Mesenchymal stem cell (in vitro differentiated cells and primary cell): ENCODE measurements around the gene KCNN3.

ENCODE experiments used
- DNase-seq: peaks from one replicate; pipeline ENCODE4 v3.0.0-alpha.2; 2013
- H2AFZ ChIP-seq: one replicate; pipeline ENCODE4 v1.6.1; 2013; ENCODE audit warnings: low read depth, mild to moderate bottlenecking, control low read depth, inconsistent platforms, low read length, moderate library complexity
- H2AK5ac ChIP-seq: 2 replicates; pipeline ENCODE4 v1.6.1; 2013; ENCODE audit warnings: low read length, moderate library complexity, mild to moderate bottlenecking, inconsistent platforms; ENCODE audit not compliant: severe bottlenecking
- H2BK120ac ChIP-seq: one replicate; pipeline ENCODE4 v1.6.1; 2013; ENCODE audit warnings: low read depth, mild to moderate bottlenecking, inconsistent platforms, low read length, moderate library complexity
- H2BK12ac ChIP-seq, 2 experiments: one replicate each; pipeline ENCODE4 v1.6.1; 2013; ENCODE audit warnings: inconsistent platforms in 2 of 2, low read length in 2 of 2, mild to moderate bottlenecking in 2 of 2, moderate library complexity in 2 of 2, control low read depth in 1 of 2
- H2BK15ac ChIP-seq: one replicate; pipeline ENCODE4 v1.6.1; 2013; ENCODE audit warnings: mild to moderate bottlenecking, low read depth, inconsistent platforms; ENCODE audit not compliant: poor library complexity, severe bottlenecking
- H2BK5ac ChIP-seq: 2 replicates; pipeline ENCODE4 v1.6.1; 2013; ENCODE audit warnings: low read depth, mild to moderate bottlenecking, low read length, control low read depth, inconsistent platforms; ENCODE audit not compliant: poor library complexity, severe bottlenecking
- H3K14ac ChIP-seq, 2 experiments: one replicate each; pipeline ENCODE4 v1.6.1; 2013; ENCODE audit warnings: inconsistent platforms in 2 of 2, low read length in 2 of 2, control low read depth in 1 of 2, mild to moderate bottlenecking in 1 of 2, moderate library complexity in 1 of 2
- H3K18ac ChIP-seq, 2 experiments: one replicate each; pipeline ENCODE4 v1.6.1; 2013; ENCODE audit warnings: inconsistent platforms in 2 of 2, low read length in 2 of 2, control low read depth in 1 of 2, low read depth in 1 of 2, mild to moderate bottlenecking in 1 of 2
- H3K23ac ChIP-seq, 2 experiments: one replicate each; pipeline ENCODE4 v1.6.1; 2013; ENCODE audit warnings: inconsistent platforms in 2 of 2, low read length in 2 of 2, mild to moderate bottlenecking in 2 of 2, moderate library complexity in 2 of 2, control low read depth in 1 of 2
- H3K27ac ChIP-seq: 2 replicates; pipeline ENCODE4 v1.5.1; 2013; ENCODE audit warnings: mild to moderate bottlenecking, moderate library complexity, low read length, control low read depth, inconsistent platforms; ENCODE audit not compliant: poor library complexity, severe bottlenecking
- H3K27me3 ChIP-seq, 2 experiments: 2 replicates each; pipeline versions ENCODE4 v1.6.1 to v1.7.0; 2013; ENCODE audit warnings: low read length in 2 of 2, mild to moderate bottlenecking in 2 of 2, moderate library complexity in 2 of 2, control low read depth in 1 of 2, inconsistent platforms in 1 of 2; ENCODE audit not compliant: control insufficient read depth in 1 of 2, insufficient read depth in 1 of 2
- H3K36me3 ChIP-seq, 2 experiments: 2 replicates each; pipeline versions ENCODE4 v1.6.1 to v1.7.0; 2013; ENCODE audit warnings: low read length in 2 of 2, control low read depth in 1 of 2, inconsistent platforms in 1 of 2, low read depth in 1 of 2, mild to moderate bottlenecking in 1 of 2; ENCODE audit not compliant: insufficient read depth in 2 of 2, control insufficient read depth in 1 of 2
- H3K4ac ChIP-seq, 2 experiments: one replicate each; pipeline ENCODE4 v1.6.1; 2013; ENCODE audit warnings: inconsistent platforms in 2 of 2, low read length in 2 of 2, mild to moderate bottlenecking in 2 of 2, moderate library complexity in 2 of 2, control low read depth in 1 of 2, low read depth in 1 of 2
- H3K4me1 ChIP-seq: 2 replicates; pipeline ENCODE4 v1.6.1; 2013; ENCODE audit warnings: low read depth, low read length, control low read depth; ENCODE audit not compliant: control insufficient read depth, insufficient read depth
- H3K4me2 ChIP-seq: 2 replicates; pipeline ENCODE4 v1.6.1; 2013; ENCODE audit warnings: low read length, mild to moderate bottlenecking, inconsistent platforms; ENCODE audit not compliant: poor library complexity, severe bottlenecking
- H3K4me3 ChIP-seq, 2 experiments: 2 replicates each; pipeline versions ENCODE4 v1.5.1 to v1.7.0; 2013; ENCODE audit warnings: low read length in 2 of 2, mild to moderate bottlenecking in 2 of 2, control low read depth in 1 of 2, low read depth in 1 of 2; ENCODE audit not compliant: insufficient read depth in 1 of 2
- H3K79me1 ChIP-seq: replicated peaks from 2 replicates; pipeline ENCODE4 v1.6.1; 2013; ENCODE audit warnings: mild to moderate bottlenecking, control low read depth, low read length, inconsistent platforms; ENCODE audit not compliant: poor library complexity, severe bottlenecking
- H3K9ac ChIP-seq: 2 replicates; pipeline ENCODE4 v1.7.0; 2013; ENCODE audit warnings: mild to moderate bottlenecking, low read length, moderate library complexity
- H3K9me3 ChIP-seq: 2 replicates; pipeline ENCODE4 v1.7.0; 2013; ENCODE audit warnings: mild to moderate bottlenecking, low read length; ENCODE audit not compliant: control insufficient read depth
- H4K8ac ChIP-seq: one replicate; pipeline ENCODE4 v1.6.1; 2013; ENCODE audit warnings: inconsistent platforms, mild to moderate bottlenecking, low read length, moderate library complexity
- H4K91ac ChIP-seq: one replicate; pipeline ENCODE4 v1.6.1; 2013; ENCODE audit warnings: mild to moderate bottlenecking, low read length, inconsistent platforms
- WGBS: methylation state at CpG from one replicate; pipeline ENCODE4 v1.1.7; 2013; ENCODE audit warnings: mixed read lengths; 5-methylcytosine and 5-hydroxymethylcytosine counted together

The KCNN3 gene

GRCh38 chr1:154833841-154834240 is 36.2 kb downstream of the KCNN3 start:
- H3K4me1 ChIP-seq, result no peaks in the 10 kb centered on the region
- H2AFZ ChIP-seq, result no peak overlapping the region
- peak overlapping the region in 1 of 2 experiments; percentile 65 for H2BK12ac ChIP-seq
- H3K4me3 ChIP-seq, result no peak overlapping the region
- no peaks in the 10 kb centered on the region for H3K79me1 ChIP-seq
- no peak overlapping the region for H2BK120ac ChIP-seq
- H3K18ac ChIP-seq, result no peak overlapping the region
- no peak overlapping the region for H4K91ac ChIP-seq
- no peak overlapping the region for H3K9ac ChIP-seq
- no peak overlapping the region for H3K4ac ChIP-seq
- H3K4me2 ChIP-seq, result no peak overlapping the region
- peak overlapping the region; percentile 7 for H4K8ac ChIP-seq
- H3K36me3 ChIP-seq, result no peaks in the 10 kb centered on the region
- peaks cover 76 to 90% of the 10 kb centered on the region in 2 experiments for H3K27me3 ChIP-seq
- H2BK5ac ChIP-seq, result no peak overlapping the region
- no peak overlapping the region for H3K27ac ChIP-seq
- peak overlapping the region; percentile 54 for H2BK15ac ChIP-seq
- no peaks in the 10 kb centered on the region for H3K9me3 ChIP-seq
- H2AK5ac ChIP-seq, result no peak overlapping the region
- no peak for DNase-seq
- WGBS, result 88% methylated on average over 5 of the region's 5 CpGs
- no peak overlapping the region for H3K14ac ChIP-seq
- no peak overlapping the region for H3K23ac ChIP-seq

GRCh38 chr1:154833209-154833608 is 36.9 kb downstream of the KCNN3 start:
- H3K36me3 ChIP-seq, result no peaks in the 10 kb centered on the region
- no peak overlapping the region for H4K91ac ChIP-seq
- H3K4me1 ChIP-seq, result no peaks in the 10 kb centered on the region
- no peak overlapping the region for H3K18ac ChIP-seq
- H3K79me1 ChIP-seq, result no peaks in the 10 kb centered on the region
- no peak overlapping the region for H2BK12ac ChIP-seq
- no peak overlapping the region for H3K27ac ChIP-seq
- no peak overlapping the region for H3K23ac ChIP-seq
- no peak overlapping the region for H3K14ac ChIP-seq
- no peak overlapping the region for H2BK5ac ChIP-seq
- no peak overlapping the region for H2AK5ac ChIP-seq
- no peak overlapping the region for H2BK120ac ChIP-seq
- no peak overlapping the region for H3K4me2 ChIP-seq
- H3K9me3 ChIP-seq, result no peaks in the 10 kb centered on the region
- whole genome bisulfite sequencing, result 83% methylated on average over 9 of the region's 9 CpGs
- H2AFZ ChIP-seq, result no peak overlapping the region
- peaks cover 81 to 89% of the 10 kb centered on the region in 2 experiments for H3K27me3 ChIP-seq
- H3K4me3 ChIP-seq, result no peak overlapping the region
- H3K9ac ChIP-seq, result no peak overlapping the region
- H4K8ac ChIP-seq, result no peak overlapping the region
- no peak for DNase-seq
- H3K4ac ChIP-seq, result no peak overlapping the region
- no peak overlapping the region for H2BK15ac ChIP-seq

GRCh38 chr1:154832384-154832783 is 37.7 kb downstream of the KCNN3 start:
- Histone ChIP-seq H3K27me3 (peaks cover 77 to 87% of the 10 kb centered on the region in 2 experiments), H2BK12ac (no peak overlapping the region), H2AFZ (no peak overlapping the region), H3K23ac (no peak overlapping the region), H4K91ac (peak overlapping the region; percentile 44), H3K14ac (no peak overlapping the region), H3K4me2 (no peak overlapping the region), H2BK15ac (no peak overlapping the region), H3K4ac (no peak overlapping the region), H2BK5ac (no peak overlapping the region), H3K9ac (no peak overlapping the region), H3K18ac (no peak overlapping the region), H4K8ac (no peak overlapping the region), H2AK5ac (no peak overlapping the region), H3K36me3 (no peaks in the 10 kb centered on the region), H2BK120ac (no peak overlapping the region), H3K9me3 (no peaks in the 10 kb centered on the region), H3K27ac (no peak overlapping the region), H3K79me1 (no peaks in the 10 kb centered on the region), H3K4me1 (no peaks in the 10 kb centered on the region), H3K4me3 (no peak overlapping the region)
- WGBS, result 88% methylated on average over 2 of the region's 2 CpGs
- no peak for DNase-seq

GRCh38 chr1:154831462-154831861 is 38.6 kb downstream of the KCNN3 start:
- Histone ChIP-seq H3K27ac (no peak overlapping the region), H3K14ac (no peak overlapping the region), H2BK5ac (no peak overlapping the region), H3K4me1 (no peaks in the 10 kb centered on the region), H3K4ac (no peak overlapping the region), H2BK15ac (no peak overlapping the region), H3K23ac (no peak overlapping the region), H3K36me3 (no peaks in the 10 kb centered on the region), H3K4me2 (no peak overlapping the region), H3K18ac (peak overlapping the region in 1 of 2 experiments; percentile 17), H2BK120ac (no peak overlapping the region), H2AK5ac (no peak overlapping the region), H4K8ac (no peak overlapping the region), H2AFZ (no peak overlapping the region), H4K91ac (no peak overlapping the region), H3K79me1 (no peaks in the 10 kb centered on the region), H3K4me3 (no peak overlapping the region), H3K9me3 (no peaks in the 10 kb centered on the region), H3K27me3 (peaks cover 72 to 87% of the 10 kb centered on the region in 2 experiments), H2BK12ac (no peak overlapping the region), H3K9ac (no peak overlapping the region)
- WGBS, result 97% methylated on average over 2 of the region's 2 CpGs
- DNase-seq, result no peak
